PC-9 (cell line): ENCODE measurements around the gene CELF4. TPM values are rescaled to one million over a fixed set of nuclear protein-coding genes. Genes with fewer than 3 reads are reported as not detected.

Experiments used
- BruUV-seq: library from RNA; stranded (reverse); fragments of 400-500 nt; replicated peaks from 2 replicates; lab custom pipeline; 2021; lab: Mats Ljungman, UMichigan
- CTCF ChIA-PET: fragments of 300-600 bp; sonication (Branson Sonifier 250); formaldehyde crosslinking; loops from one replicate; lab custom pipeline; 2022; ENCODE audit warnings: antibody characterized with exemption; lab: Charles Lee
- POLR2A ChIA-PET: fragments of 300-600 bp; sonication (Branson Sonifier 250); formaldehyde crosslinking; loops from one replicate; lab custom pipeline; 2022; ENCODE audit warnings: antibody characterized with exemption; ENCODE audit not compliant: unreplicated experiment; lab: Charles Lee
- DNase-seq, 2 experiments: peaks; one replicate each; pipeline versions ENCODE4 v3.0.0 to v3.0.0-alpha.2; 2015 to 2022; ENCODE audit warnings: mixed read lengths in 1 of 2
- H2AFZ ChIP-seq: fragments of 200-600 bp; sonication (generic); 2 replicates; pipeline ENCODE4 v1.8.1; 2017; ENCODE audit warnings: antibody characterized with exemption
- H3F3A ChIP-seq: fragments of 200-600 bp; sonication (generic); 2 replicates; pipeline ENCODE4 v1.8.1; 2017; ENCODE audit warnings: antibody characterized with exemption, mild to moderate bottlenecking, low read depth; ENCODE audit not compliant: insufficient read depth
- H3K27ac ChIP-seq: fragments of 200-600 bp; sonication (generic); 2 replicates; pipeline ENCODE4 v1.6.1; 2016; ENCODE audit warnings: mixed run types
- H3K27me3 ChIP-seq: fragments of 200-600 bp; sonication (generic); 2 replicates; pipeline ENCODE4 v1.6.1; 2016; ENCODE audit warnings: low read depth, mixed run types; ENCODE audit not compliant: insufficient read depth
- H3K36me3 ChIP-seq: fragments of 200-600 bp; sonication (generic); 2 replicates; pipeline ENCODE4 v1.6.1; 2016; ENCODE audit warnings: low read depth, mixed run types
- H3K4me1 ChIP-seq: fragments of 200-600 bp; sonication (generic); replicated peaks from 2 replicates; pipeline ENCODE4 v1.6.1; 2016; ENCODE audit warnings: mixed run types; ENCODE audit not compliant: insufficient read depth
- H3K4me2 ChIP-seq: fragments of 200-600 bp; sonication (generic); 2 replicates; pipeline ENCODE4 v1.6.1; 2017; ENCODE audit warnings: mixed run types
- H3K4me3 ChIP-seq: fragments of 200-600 bp; sonication (generic); 2 replicates; pipeline ENCODE4 v1.6.1; 2016; ENCODE audit warnings: mixed run types
- H3K79me2 ChIP-seq: fragments of 200-600 bp; sonication (generic); 2 replicates; pipeline ENCODE4 v1.6.1; 2017; ENCODE audit warnings: low read depth, mixed run types
- H3K9me2 ChIP-seq: fragments of 200-600 bp; sonication (generic); 2 replicates; pipeline ENCODE4 v1.8.1; 2017; ENCODE audit warnings: mild to moderate bottlenecking; ENCODE audit not compliant: insufficient read depth
- H3K9me3 ChIP-seq: fragments of 200-600 bp; sonication (generic); 2 replicates; pipeline ENCODE4 v1.8.1; 2016; ENCODE audit warnings: low read depth; ENCODE audit not compliant: insufficient read depth
- H4K20me1 ChIP-seq: fragments of 200-600 bp; sonication (generic); 2 replicates; pipeline ENCODE4 v1.8.1; 2017; ENCODE audit not compliant: insufficient read depth
- EZH2 ChIP-seq: fragments of 200-600 bp; sonication (generic); IDR thresholded peaks from 2 replicates; pipeline ENCODE4 v1.8.0; 2017; ENCODE audit warnings: antibody characterized with exemption, low read depth
- intact Hi-C: fragments of 100-400 bp; cut with micrococcal nuclease; formaldehyde crosslinking; loops from one replicate; pipeline ENCODE4 v1.10.0; 2022; ENCODE audit not compliant: unreplicated experiment
- total RNA-seq: library from RNA; stranded (reverse); gene quantifications from 2 replicates; pipeline ENCODE4 v1.2.3, GENCODE V29; 2021
- TF ChIP-seq, protein P1 (sequence below): fragments of 200-600 bp; sonication (generic); conservative IDR thresholded peaks from 2 replicates; pipeline ENCODE4 v1.6.1; 2017; ENCODE audit warnings: mixed run types, antibody characterized with exemption, mild to moderate bottlenecking, moderate library complexity

CELF4 gene
- total RNA-seq, 1 experiment from 2014 or later, result 1.2 TPM

DNA sequence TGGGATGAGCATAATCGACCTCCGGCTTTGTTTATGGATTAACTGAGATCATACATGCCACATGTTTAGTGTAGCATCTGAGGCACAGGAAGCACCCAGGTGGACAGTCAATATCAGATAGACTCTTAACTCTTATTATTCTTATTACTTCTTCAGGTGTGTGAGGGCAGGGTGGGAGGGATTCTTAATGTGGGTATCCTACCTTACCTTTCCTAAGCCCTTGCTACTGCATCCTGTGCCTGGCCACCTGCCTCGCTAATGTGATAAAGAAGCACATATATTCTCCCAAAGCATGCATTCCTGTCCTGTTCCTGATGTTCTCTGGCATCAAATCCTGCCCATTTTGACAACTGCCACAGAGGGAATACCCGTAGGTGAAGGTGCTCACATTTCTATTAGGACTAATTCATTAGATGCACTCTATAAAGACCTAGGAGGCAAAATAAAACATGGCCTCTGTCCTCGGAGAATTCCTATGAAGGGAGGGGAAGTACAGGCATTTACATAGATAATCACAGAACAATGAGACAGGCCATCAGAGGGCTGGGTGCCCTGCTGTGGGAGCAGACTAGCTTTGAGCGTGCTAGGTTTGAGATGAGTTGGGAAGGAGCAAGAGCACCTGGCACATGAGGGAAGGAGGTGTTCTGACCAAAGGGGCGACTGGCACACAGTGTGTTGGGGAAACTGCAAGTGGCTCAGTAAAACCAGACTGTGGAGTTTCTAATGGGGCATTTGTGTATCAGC lies 19.5 kb upstream of the CELF4 start:
- intact Hi-C loops, result no loop called here
- Histone ChIP-seq H3K4me1 (no peaks in the 10 kb centered on the region), H4K20me1 (no peaks in the 10 kb centered on the region), H3K36me3 (no peaks in the 10 kb centered on the region), H3K9me3 (no peaks in the 10 kb centered on the region), H3K27ac (no peak overlapping the region), H3F3A (no peaks in the 10 kb centered on the region), H3K4me3 (no peak overlapping the region), H3K27me3 (no peaks in the 10 kb centered on the region), H2AFZ (no peak overlapping the region), H3K79me2 (no peaks in the 10 kb centered on the region), H3K4me2 (no peak overlapping the region), H3K9me2 (no peaks in the 10 kb centered on the region)
- POLR2A ChIA-PET, result no interaction called here
- no TSS peak for BruUV-seq
- TF ChIP-seq, protein P1, sequence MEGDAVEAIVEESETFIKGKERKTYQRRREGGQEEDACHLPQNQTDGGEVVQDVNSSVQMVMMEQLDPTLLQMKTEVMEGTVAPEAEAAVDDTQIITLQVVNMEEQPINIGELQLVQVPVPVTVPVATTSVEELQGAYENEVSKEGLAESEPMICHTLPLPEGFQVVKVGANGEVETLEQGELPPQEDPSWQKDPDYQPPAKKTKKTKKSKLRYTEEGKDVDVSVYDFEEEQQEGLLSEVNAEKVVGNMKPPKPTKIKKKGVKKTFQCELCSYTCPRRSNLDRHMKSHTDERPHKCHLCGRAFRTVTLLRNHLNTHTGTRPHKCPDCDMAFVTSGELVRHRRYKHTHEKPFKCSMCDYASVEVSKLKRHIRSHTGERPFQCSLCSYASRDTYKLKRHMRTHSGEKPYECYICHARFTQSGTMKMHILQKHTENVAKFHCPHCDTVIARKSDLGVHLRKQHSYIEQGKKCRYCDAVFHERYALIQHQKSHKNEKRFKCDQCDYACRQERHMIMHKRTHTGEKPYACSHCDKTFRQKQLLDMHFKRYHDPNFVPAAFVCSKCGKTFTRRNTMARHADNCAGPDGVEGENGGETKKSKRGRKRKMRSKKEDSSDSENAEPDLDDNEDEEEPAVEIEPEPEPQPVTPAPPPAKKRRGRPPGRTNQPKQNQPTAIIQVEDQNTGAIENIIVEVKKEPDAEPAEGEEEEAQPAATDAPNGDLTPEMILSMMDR, result no peak
- TF ChIP-seq EZH2, result no peak
- DNase-seq, result no peak
- CTCF ChIA-PET, result no interaction called here

DNA sequence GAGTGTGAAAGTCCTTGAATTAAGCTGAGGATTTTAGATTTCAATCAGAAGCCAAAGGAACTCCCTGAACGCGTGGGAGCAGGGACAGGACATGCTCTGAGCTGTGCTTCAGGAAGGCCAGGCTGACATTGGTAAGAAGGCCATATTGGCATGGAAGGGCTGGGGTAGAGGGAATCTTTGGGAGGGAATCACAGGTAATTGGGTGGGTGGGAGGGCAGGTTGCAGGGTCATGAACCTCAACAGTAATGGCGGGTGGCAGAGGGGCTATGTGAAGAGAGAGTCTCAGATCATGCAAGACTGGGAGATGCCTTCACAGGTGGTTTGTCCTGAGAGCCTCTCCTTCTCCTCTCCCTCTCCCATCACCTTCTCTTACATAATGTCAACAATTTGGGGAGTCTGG lies 18.6 kb upstream of the CELF4 start:
- Histone ChIP-seq H3K4me3 (no peak overlapping the region), H3K4me2 (no peak overlapping the region), H3K27me3 (no peaks in the 10 kb centered on the region), H3K9me2 (no peaks in the 10 kb centered on the region), H3K9me3 (no peaks in the 10 kb centered on the region), H3K36me3 (no peaks in the 10 kb centered on the region), H4K20me1 (no peaks in the 10 kb centered on the region), H3F3A (no peaks in the 10 kb centered on the region), H3K4me1 (no peaks in the 10 kb centered on the region), H3K27ac (no peak overlapping the region), H2AFZ (no peak overlapping the region), H3K79me2 (no peaks in the 10 kb centered on the region)
- no peak for TF ChIP-seq EZH2
- TF ChIP-seq, protein P1, result no peak
- intact Hi-C loops, result no loop called here
- POLR2A ChIA-PET, result no interaction called here
- CTCF ChIA-PET, result no interaction called here
- no TSS peak for BruUV-seq
- no peak for DNase-seq

DNA sequence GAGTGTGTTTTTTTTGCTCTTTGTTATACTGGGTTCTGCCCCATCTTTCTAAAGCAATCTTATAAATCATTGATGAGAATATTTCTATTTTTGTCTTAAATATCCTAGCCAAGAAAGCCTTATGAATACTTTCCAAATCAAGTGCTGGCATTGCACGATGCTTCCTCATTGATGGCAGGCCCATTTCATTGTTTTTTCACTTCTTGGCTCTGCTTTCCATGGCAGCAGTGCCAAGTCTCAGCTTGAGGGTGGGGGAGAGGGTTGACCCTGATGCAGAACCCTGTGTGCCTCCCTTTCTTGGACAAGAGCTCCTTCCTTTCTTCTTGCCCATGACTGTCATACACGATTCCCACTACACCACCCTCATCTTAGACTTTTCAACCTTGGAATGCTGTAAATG lies 16.7 kb upstream of the CELF4 start:
- DNase-seq, result no peak
- Histone ChIP-seq H3K9me2 (no peaks in the 10 kb centered on the region), H3K27me3 (no peaks in the 10 kb centered on the region), H3F3A (no peaks in the 10 kb centered on the region), H3K36me3 (no peaks in the 10 kb centered on the region), H4K20me1 (no peaks in the 10 kb centered on the region), H3K79me2 (no peaks in the 10 kb centered on the region), H3K4me1 (no peaks in the 10 kb centered on the region), H3K9me3 (no peaks in the 10 kb centered on the region), H3K4me2 (no peak overlapping the region), H3K27ac (no peak overlapping the region), H2AFZ (no peak overlapping the region), H3K4me3 (no peak overlapping the region)
- CTCF ChIA-PET, result no interaction called here
- no TSS peak for BruUV-seq
- no peak for TF ChIP-seq EZH2
- TF ChIP-seq, protein P1, result no peak
- intact Hi-C loops, result no loop called here
- POLR2A ChIA-PET, result no interaction called here
